IPS-18c (cell line): Measurements from ENCODE around the gene FGD1.
A peak's percentile ranks its signal among the peaks of the same experiment; 100 is the strongest.

Experiments
- H3K4me3 ChIP-seq: 2 replicates; pipeline ENCODE4 v1.7.0; 2013; ENCODE audit warnings: low read depth, mild to moderate bottlenecking, low read length, moderate library complexity; ENCODE audit not compliant: insufficient read depth
- H3K9me3 ChIP-seq: one replicate; pipeline ENCODE4 v1.6.1; 2013; ENCODE audit warnings: mild to moderate bottlenecking, low read length, moderate library complexity; ENCODE audit not compliant: control insufficient read depth, insufficient read depth

The FGD1 gene

GRCh38 chrX:54482839-54483593 is 13.0 kb downstream of the FGD1 start:
- no peak overlapping the region; the same call in 1 of the 2 replicates for H3K4me3 ChIP-seq

GRCh38 chrX:54479136-54480111 is 16.6 kb downstream of the FGD1 start:
- H3K9me3 ChIP-seq: peaks cover 10% of the 10 kb centered on the region
- no peak overlapping the region; the same call in 1 of the 2 replicates for H3K4me3 ChIP-seq

More at GRCh38 chrX:54482839-54483593, 13.0 kb downstream of the FGD1 start:
- peaks cover 10% of the 10 kb centered on the region for H3K9me3 ChIP-seq

GRCh38 chrX:54473993-54474859 is 21.8 kb downstream of the FGD1 start:
- peaks cover 12% of the 10 kb centered on the region for H3K9me3 ChIP-seq

GRCh38 chrX:54470054-54470760 is 25.8 kb downstream of the FGD1 start:
- Histone ChIP-seq H3K9me3 (peaks cover 9% of the 10 kb centered on the region), H3K4me3 (no peak overlapping the region)

More at GRCh38 chrX:54473993-54474859, 21.8 kb downstream of the FGD1 start:
- H3K4me3 ChIP-seq: no peak overlapping the region; the same call in 1 of the 2 replicates

- no peak overlapping the region for H3K4me3 ChIP-seq
- peaks cover 7% of the 10 kb centered on the region for H3K9me3 ChIP-seq
Measured at GRCh38 chrX:54452920-54453319, 43.1 kb downstream of the FGD1 start.

- Histone ChIP-seq H3K9me3 (peaks cover 8% of the 10 kb centered on the region), H3K4me3 (no peak overlapping the region)
Measured at GRCh38 chrX:54449929-54450328, 46.1 kb downstream of the FGD1 start.

- H3K4me3 ChIP-seq: no peak overlapping the region
Measured at GRCh38 chrX:54447461-54447860, 48.6 kb downstream of the FGD1 start.

GRCh38 chrX:54446084-54446483 is 50.0 kb downstream of the FGD1 start:
- Histone ChIP-seq H3K9me3 (peaks cover 9% of the 10 kb centered on the region), H3K4me3 (no peak overlapping the region)

More at GRCh38 chrX:54447461-54447860, 48.6 kb downstream of the FGD1 start:
- peaks cover 9% of the 10 kb centered on the region for H3K9me3 ChIP-seq

GRCh38 chrX:54444752-54445151 is 51.3 kb downstream of the FGD1 start:
- H3K4me3 ChIP-seq: no peak overlapping the region
- H3K9me3 ChIP-seq: peaks cover 9% of the 10 kb centered on the region

GRCh38 chrX:54442790-54443189 is 53.2 kb downstream of the FGD1 start:
- no peak overlapping the region for H3K4me3 ChIP-seq
- peaks cover 5% of the 10 kb centered on the region for H3K9me3 ChIP-seq

- Histone ChIP-seq H3K9me3 (peaks cover 5% of the 10 kb centered on the region), H3K4me3 (peak within 1 kb of the TSS; percentile 75)
Measured at GRCh38 chrX:54439960-54440871, 55.8 kb downstream of the FGD1 start, which contains the start of gene TSR2. TSS of gene TSR2 (plus strand) at chrX:54440404. CDS start at chrX:54440422, 18 bp downstream.

- Histone ChIP-seq H3K9me3 (peaks cover 3% of the 10 kb centered on the region), H3K4me3 (no peak overlapping the region)
Measured at GRCh38 chrX:54435121-54435520, 60.9 kb downstream of the FGD1 start.

- peaks cover 4% of the 10 kb centered on the region for H3K9me3 ChIP-seq
- H3K4me3 ChIP-seq: no peak overlapping the region
Measured at GRCh38 chrX:54430519-54430918, 65.5 kb downstream of the FGD1 start.

- no peak overlapping the region for H3K4me3 ChIP-seq
- H3K9me3 ChIP-seq: peaks cover 6% of the 10 kb centered on the region
Measured at GRCh38 chrX:54427837-54428424, 68.1 kb downstream of the FGD1 start.
